GM12874 (cell line): ENCODE data around the gene RAET1L.

Source experiments
- TF ChIP-seq, protein P1 (sequence below): IDR thresholded peaks from 2 replicates; pipeline ENCODE4 v1.5.1; 2011; ENCODE audit warnings: low read depth, mild to moderate bottlenecking, control low read depth, low read length, moderate library complexity; ENCODE audit not compliant: insufficient read depth

Gene RAET1L

DNA sequence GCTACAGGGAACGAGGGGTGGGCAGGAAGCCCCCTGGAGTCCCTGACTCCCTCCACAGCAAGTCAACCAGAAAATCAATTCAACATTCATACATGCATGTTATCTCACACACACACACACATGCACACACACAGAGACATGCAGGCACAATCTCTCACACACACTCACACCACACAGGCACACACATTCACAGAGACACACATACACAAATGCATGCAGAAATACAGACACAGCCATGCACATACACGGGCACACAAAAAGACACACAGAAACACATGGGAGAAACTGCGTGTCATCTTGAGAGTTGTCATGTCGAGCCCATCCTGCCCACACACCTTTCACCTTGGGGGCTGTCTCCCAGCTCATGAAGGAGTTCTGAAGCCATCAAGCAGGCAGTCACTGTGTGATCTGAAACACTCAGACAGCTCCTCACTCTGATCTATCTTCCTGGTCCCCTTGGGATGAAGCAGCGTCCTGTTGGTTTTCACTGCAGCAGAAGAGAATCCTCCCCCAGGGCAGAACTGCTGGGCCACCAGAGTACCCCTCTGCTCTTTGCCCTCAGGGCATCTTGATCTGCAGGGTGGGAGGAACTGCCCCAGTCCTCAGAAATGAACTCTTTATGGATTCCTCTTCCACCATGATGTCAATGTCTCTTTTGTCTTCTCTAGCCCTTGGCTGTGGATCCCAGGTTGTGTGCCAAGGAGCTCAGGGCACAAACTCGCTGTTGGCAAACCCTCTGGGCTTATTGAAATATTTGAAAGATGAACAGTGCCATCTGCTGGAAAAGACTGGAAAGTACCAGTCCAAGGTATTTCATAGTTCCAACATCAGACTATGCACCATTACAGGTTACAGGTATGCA, 8.8 kb downstream of the RAET1L start:
- TF ChIP-seq, protein P1, sequence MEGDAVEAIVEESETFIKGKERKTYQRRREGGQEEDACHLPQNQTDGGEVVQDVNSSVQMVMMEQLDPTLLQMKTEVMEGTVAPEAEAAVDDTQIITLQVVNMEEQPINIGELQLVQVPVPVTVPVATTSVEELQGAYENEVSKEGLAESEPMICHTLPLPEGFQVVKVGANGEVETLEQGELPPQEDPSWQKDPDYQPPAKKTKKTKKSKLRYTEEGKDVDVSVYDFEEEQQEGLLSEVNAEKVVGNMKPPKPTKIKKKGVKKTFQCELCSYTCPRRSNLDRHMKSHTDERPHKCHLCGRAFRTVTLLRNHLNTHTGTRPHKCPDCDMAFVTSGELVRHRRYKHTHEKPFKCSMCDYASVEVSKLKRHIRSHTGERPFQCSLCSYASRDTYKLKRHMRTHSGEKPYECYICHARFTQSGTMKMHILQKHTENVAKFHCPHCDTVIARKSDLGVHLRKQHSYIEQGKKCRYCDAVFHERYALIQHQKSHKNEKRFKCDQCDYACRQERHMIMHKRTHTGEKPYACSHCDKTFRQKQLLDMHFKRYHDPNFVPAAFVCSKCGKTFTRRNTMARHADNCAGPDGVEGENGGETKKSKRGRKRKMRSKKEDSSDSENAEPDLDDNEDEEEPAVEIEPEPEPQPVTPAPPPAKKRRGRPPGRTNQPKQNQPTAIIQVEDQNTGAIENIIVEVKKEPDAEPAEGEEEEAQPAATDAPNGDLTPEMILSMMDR, result peak; percentile 38; the same call in 1 of the 2 replicates

DNA sequence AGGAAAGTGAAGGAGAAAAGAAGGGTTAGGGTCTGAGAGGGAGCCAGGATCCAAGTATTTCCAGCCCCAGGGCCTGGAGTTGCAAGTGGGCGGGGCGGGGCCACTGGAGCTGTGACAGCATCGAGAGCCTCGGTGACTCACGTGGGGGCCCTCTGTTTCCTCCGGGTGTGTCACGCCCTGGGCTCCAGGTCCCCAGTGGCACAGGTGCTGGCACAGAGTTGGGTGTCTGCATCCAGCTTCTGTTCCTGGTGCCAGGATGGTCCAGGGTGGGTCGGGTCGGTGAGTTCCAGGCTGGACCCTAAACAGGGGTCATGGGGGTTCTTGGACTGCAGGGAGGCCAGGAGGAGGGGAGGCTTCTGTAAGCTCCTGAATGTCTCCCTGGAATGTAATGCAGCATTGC, 16.7 kb downstream of the RAET1L start:
- TF ChIP-seq, protein P1, result no peak

GRCh38 chr6:150006961-150007464, 18.3 kb downstream of the RAET1L start:
- TF ChIP-seq, protein P1, result peak; percentile 46; the same call in 1 of the 2 replicates

DNA sequence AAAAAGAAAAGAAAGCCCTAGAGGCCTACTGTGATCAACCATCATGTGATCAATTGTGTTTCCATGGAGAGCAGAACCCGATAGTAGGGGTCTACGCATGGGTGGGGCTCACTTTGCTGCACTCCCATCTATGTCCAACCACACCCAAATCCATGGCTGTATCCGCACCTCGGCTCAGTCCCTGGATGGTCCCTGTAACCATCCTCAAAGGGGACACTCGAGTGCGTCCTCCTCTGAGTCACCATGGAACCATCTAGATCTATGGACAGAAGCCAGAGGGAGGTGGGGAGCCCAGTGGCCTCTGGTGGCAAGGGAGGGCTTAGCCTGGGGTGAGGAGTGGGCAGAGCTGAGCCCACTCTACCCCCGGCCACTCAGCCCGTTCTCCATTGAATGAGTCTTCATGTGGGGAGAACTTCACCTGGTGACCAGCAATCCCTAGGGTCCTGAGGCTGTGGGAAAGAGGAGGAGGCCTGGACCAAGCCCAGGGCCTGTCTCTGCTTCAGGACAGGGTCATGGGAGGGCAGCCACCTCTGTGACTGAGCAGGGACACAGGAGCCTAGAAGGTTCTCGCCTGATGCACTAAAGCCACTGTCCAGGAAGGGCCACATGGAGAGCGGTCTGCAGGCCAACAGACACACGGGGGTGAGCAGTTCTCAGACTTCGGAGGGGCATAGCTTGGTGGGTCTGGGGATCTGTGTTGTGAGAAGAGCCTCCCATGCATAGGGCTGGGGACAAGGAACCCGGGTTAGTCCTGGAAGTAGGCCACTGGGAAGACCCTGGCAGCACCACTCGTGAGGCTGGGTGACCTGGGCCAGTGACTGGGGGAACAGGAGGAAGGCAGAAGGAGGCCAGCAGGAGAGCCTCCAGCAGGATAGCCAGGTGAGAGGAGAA, 19.3 kb downstream of the RAET1L start:
- TF ChIP-seq, protein P1, result no peak

DNA sequence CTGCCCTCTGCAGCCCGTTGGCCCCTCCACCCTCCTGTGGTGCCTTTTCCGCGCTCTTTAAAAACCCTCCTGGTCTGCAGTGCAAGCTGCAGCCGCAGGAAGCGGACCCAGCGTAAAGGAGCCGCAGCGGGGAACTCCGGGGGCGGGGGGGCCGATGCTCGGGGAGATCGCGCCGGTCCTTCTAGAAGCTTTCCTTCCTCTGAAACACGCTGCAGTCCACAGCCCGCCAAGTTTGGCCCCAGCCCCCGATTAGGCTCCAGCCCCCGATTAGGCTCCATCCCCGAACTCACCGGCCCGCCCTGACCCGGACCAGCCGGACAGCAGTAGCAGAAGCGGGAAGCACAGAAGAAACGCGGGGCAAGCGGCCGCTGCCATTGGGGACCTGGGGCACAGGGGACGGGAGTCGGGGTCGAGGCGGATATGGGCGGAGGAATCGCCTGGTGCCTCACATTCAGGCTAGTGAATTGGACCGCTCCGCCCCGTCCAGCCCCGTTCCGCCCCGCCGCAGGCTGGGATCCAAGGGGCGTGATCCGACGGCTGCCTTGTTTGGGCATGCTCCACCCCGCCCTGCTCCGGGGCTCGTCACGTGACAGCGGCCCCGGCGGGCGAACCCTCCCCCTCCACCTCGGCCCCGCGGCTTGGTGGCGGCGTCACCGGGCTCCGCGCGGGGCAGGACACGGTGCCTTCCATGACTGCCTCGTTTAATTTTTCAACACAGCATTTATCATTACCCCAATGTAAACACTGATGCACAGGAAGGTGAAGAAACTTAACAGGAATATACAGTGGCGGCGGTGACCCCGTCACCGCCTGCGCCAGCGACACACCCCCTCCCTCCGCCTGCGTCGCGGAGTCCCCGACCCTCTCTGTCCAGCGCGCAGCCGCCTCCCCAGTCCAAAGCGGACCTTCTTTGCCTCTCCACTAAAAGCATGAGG, 20.3 kb downstream of the RAET1L start:
- TF ChIP-seq, protein P1, result no peak

DNA sequence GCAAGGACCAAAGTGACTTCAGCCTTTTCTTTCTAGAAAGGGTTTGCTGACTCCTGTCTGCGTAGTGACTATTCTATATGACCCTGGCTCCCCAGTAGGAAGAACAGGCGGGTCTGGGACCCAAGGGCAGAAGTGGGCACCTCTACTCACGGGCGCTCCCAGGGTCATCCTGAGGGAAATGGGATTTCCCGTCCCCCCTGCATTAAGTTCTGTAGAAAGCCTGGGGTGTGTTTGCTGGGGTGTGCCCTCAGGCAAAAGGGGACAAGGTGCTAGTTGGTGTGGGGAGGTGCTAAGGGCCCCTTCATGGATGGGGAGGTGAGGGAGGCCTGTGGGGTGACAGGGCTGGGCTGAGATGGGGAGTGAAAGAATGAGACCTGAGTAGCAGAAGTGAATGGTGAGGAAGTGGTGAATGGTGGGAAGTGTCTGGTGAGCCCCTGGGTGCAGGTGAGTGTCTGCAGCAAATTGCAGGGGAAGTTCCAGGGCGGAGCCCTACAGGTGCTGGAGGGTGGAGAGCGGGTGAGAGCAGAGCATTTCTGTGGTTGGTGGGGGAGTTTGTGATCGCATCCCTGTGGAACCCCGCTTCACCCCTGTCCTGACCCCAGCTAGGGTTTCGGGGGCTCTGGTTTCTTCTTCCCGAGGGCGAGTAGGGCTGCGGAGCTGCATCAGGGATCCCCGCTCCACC, 21.1 kb downstream of the RAET1L start:
- TF ChIP-seq, protein P1, result no peak
